Right lobe of liver (tissue), 6 donors: ENCODE data around the gene BCOR. TPM values are rescaled to one million over a fixed set of nuclear protein-coding genes. Genes with fewer than 3 reads are reported as not detected.

Source experiments
- ATAC-seq, 4 donors: fragments of 200-7000 bp; cut with Tn5 transposase; one replicate each; pipeline ENCODE4 v1.9.1; 2020; ENCODE audit warnings: mild to moderate bottlenecking in 4 of 4, moderate library complexity in 4 of 4
- DNase-seq, 3 donors: peaks; one replicate each; pipeline ENCODE4 v3.0.0-alpha.2; 2020
- H3K27ac ChIP-seq, 3 donors: fragments of 200-600 bp; one replicate each; pipeline ENCODE4 v1.8.0; 2022
- H3K27me3 ChIP-seq, 2 donors: fragments of 200-600 bp; one replicate each; pipeline ENCODE4 v1.8.0; 2022
- H3K36me3 ChIP-seq, 4 donors: fragments of 200-600 bp; sonication (generic) in 1 of 4; one replicate each; pipeline versions ENCODE4 v1.5.1 to v1.8.0; 2017 to 2022; ENCODE audit warnings: control low read depth in 1 of 4
- H3K4me1 ChIP-seq, 4 donors: fragments of 200-600 bp; sonication (generic) in 1 of 4; one replicate each; pipeline versions ENCODE4 v1.5.1 to v1.8.0; 2017 to 2022; ENCODE audit warnings: control low read depth in 1 of 4
- H3K4me3 ChIP-seq, 3 donors: fragments of 200-600 bp; one replicate each; pipeline ENCODE4 v1.8.0; 2022
- H3K9me3 ChIP-seq, 4 donors: fragments of 200-600 bp; sonication (generic) in 1 of 4; one replicate each; pipeline versions ENCODE4 v1.5.1 to v1.8.0; 2017 to 2022; ENCODE audit warnings: control low read depth in 1 of 4
- POLR2A ChIP-seq: fragments of 450-650 bp; IDR thresholded peaks from one replicate; pipeline ENCODE4 v1.6.1; 2017; ENCODE audit warnings: antibody characterized with exemption, mild to moderate bottlenecking
- WGBS: methylation state at CpG from one replicate; pipeline ENCODE4 v1.1.6; 2018; ENCODE audit warnings: low coverage, low lambda C conversion rate; ENCODE audit not compliant: insufficient coverage; ENCODE audit errors: missing lambda C conversion rate; 5-methylcytosine and 5-hydroxymethylcytosine counted together
- intact Hi-C, 2 donors: fragments of 100-400 bp; cut with DNase I; formaldehyde crosslinking; loops; one replicate each; pipeline versions ENCODE4 v1.11.2 to v1.14.1; 2022
- total RNA-seq, 6 experiments: library from RNA; depleted of rRNA in 2 of 6; stranded (reverse); fragments of >200 nt in 2 of 6; fragmentation: NEBNext Ultra II Directional in 3 of 6; extraction: Animal tissue kit (Norgen Biotek cat#: 25700) in 3 of 6; gene quantifications; one replicate each; pipeline versions ENCODE4 v1.1.0 to v1.2.4, GENCODE V29; 2016 to 2023
- TF ChIP-seq, protein P1 (sequence below), 4 donors: fragments of 200-600 bp in 3 of 4; fragments of 450-650 bp in 1 of 4; IDR thresholded peaks; one replicate each; pipeline versions ENCODE4 v1.5.1 to v1.8.0; 2016 to 2022; ENCODE audit warnings: antibody characterized with exemption in 4 of 4, mild to moderate bottlenecking in 2 of 4
- donor health status: DM: no; HTN: yes; CAD: no.
- donor health status: DM: no; HTN: no; CAD: no.
- donor health status: DM: no; HTN: no; CAD: no.
- donor health status: DM: no; HTN: yes; CAD: no.
- donor health status: DM: no; HTN: yes; CAD: no.

Gene BCOR
- total RNA-seq, 6 experiments from 2014 or later, result 9.4 to 16.6 (median 12.0) TPM

DNA sequence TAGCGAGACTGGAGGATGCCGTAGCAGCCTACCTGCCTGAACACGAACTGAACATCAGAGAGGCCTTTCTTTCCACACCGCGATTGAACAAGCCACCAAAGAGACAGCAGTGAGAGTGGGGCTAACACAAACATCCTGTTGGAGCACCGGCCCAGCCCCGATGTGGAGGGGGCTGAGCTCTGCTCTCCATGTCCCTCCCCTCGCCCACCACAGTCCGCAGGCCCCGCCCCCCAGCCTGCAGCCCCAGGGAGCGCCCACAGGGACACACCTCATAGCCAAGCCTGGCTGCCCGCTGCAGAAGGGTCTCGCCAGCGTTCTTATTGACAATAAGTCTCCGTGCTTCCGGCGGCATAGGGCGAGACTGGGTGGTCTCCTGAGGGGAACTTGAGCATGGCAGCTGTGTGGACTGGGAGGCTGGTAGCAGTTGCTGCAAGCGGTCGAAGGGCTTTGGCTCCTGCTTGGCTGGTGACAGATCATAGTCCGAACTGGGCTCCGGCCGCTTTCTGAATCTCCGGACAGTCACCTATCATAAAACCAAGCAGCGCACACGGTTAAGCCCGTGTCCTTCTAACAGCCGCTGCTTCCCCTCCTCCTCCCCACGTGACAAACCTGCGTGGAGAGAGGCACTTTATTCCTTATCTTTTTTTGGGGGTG is 35.8 kb downstream of the BCOR start:
- peaks cover 0 to 27% (median 2%) of the 10 kb centered on the region in 4 donors for H3K36me3 ChIP-seq
- 72% methylated on average over 14 of the region's 30 CpGs for WGBS
- DNase-seq, result no peak
- no peaks in the 10 kb centered on the region for H3K9me3 ChIP-seq
- TF ChIP-seq POLR2A, result no peak
- TF ChIP-seq, protein P1, sequence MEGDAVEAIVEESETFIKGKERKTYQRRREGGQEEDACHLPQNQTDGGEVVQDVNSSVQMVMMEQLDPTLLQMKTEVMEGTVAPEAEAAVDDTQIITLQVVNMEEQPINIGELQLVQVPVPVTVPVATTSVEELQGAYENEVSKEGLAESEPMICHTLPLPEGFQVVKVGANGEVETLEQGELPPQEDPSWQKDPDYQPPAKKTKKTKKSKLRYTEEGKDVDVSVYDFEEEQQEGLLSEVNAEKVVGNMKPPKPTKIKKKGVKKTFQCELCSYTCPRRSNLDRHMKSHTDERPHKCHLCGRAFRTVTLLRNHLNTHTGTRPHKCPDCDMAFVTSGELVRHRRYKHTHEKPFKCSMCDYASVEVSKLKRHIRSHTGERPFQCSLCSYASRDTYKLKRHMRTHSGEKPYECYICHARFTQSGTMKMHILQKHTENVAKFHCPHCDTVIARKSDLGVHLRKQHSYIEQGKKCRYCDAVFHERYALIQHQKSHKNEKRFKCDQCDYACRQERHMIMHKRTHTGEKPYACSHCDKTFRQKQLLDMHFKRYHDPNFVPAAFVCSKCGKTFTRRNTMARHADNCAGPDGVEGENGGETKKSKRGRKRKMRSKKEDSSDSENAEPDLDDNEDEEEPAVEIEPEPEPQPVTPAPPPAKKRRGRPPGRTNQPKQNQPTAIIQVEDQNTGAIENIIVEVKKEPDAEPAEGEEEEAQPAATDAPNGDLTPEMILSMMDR (IDR thresholded peaks at IDR 0.05), result no peak
- intact Hi-C loops, result no loop called here
- H3K4me1 ChIP-seq, result no peaks in the 10 kb centered on the region
- ATAC-seq, result peak in 1 of 4 donors; percentile 51
- no peak overlapping the region for H3K27ac ChIP-seq
- no peak overlapping the region for H3K4me3 ChIP-seq
- no peaks in the 10 kb centered on the region for H3K27me3 ChIP-seq

DNA sequence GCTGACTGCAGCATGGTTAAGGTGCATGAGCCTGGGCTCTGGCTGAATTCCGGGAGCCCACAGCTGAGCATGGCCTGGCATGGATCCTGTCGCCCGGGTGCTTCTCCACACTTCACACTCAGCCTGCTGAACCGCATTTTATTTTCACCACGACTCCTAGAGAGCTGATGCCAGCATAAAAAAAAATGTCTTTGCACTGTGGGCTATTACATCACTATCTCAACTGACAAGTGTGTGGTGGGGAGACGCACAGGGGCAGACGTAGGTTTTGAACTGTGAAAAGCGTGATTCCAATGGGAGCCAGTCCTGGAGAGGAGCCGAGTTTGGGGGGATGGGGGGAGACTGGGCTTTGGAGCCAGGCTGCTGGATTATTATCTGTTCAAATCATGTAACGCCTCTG is 36.8 kb downstream of the BCOR start:
- peaks cover 0 to 34% (median 2%) of the 10 kb centered on the region in 4 donors for H3K36me3 ChIP-seq
- intact Hi-C loops, result no loop called here

DNA sequence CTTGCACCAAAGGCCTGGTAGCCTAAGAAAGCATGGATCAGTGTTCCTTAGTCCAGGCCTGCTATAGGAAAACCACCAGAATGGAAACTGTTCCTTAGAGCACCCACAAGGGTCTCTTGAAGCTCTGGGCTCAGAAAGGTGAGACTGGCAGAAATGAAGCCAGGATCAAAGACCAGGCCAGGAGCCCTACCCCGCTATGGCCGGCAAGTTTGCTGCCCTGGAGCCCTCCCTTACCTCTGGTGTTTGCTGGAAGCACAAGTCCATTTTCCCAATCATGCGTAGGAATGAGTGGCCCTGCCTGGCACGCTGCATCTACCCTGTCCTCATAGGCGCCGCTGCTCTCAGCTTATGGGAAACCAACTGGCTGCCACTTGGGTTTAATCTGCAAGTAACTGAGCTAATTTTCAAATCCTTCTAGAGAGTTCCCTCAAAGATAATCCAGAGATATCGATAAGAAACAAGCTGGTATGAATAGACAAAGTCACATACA is 37.4 kb downstream of the BCOR start:
- Histone ChIP-seq H3K4me3 (no peak overlapping the region), H3K36me3 (peaks cover 0 to 34% (median 2%) of the 10 kb centered on the region in 4 donors), H3K9me3 (no peaks in the 10 kb centered on the region), H3K4me1 (no peaks in the 10 kb centered on the region), H3K27ac (no peak overlapping the region), H3K27me3 (no peaks in the 10 kb centered on the region)
- WGBS, result 70% methylated on average over 6 of the region's 7 CpGs
- DNase-seq, result no peak
- no peak for ATAC-seq
- intact Hi-C loops, result no loop called here
- no peak for TF ChIP-seq POLR2A
- TF ChIP-seq, protein P1 (IDR thresholded peaks at IDR 0.05), result no peak

More for the DNA sequence above, 36.8 kb downstream of the BCOR start:
- TF ChIP-seq, protein P1 (IDR thresholded peaks at IDR 0.05), result no peak
- TF ChIP-seq POLR2A, result no peak
- DNase-seq (no peak), ATAC-seq (no peak)
- H3K9me3 ChIP-seq, result no peaks in the 10 kb centered on the region
- H3K4me3 ChIP-seq, result no peak overlapping the region
- H3K4me1 ChIP-seq, result no peaks in the 10 kb centered on the region
- H3K27ac ChIP-seq, result no peak overlapping the region
- 65% methylated on average over 8 of the region's 10 CpGs for whole genome bisulfite sequencing
- no peaks in the 10 kb centered on the region for H3K27me3 ChIP-seq

DNA sequence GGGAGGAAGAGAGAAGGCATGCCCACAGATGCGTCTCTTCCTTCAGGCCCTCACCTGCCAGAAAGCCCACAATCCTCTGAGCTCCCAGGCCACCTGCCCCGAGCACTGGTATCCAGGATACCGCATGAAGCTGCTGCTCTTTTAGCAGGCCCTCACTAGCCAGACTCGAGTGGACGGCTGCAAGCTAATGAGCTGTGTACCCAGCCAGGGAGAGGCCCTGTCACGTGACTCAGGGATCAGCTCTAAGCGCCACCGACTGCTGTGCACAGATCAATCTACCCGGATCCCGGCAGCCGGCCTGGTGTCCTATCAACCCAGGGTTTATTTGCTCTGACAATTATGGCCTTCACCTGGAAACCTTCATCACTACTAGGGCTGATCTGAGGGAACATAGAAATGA is 39.0 kb downstream of the BCOR start:
- no peak overlapping the region for H3K27ac ChIP-seq
- H3K9me3 ChIP-seq, result no peaks in the 10 kb centered on the region
- WGBS, result 60% methylated on average over 2 of the region's 11 CpGs
- peak; percentile 65 to 90 (median 78) for ATAC-seq
- peak; percentile 64 to 75 (median 70) for DNase-seq
- intact Hi-C loops, result no loop called here
- H3K4me3 ChIP-seq, result no peak overlapping the region
- no peaks in the 10 kb centered on the region for H3K27me3 ChIP-seq
- TF ChIP-seq, protein P1 (IDR thresholded peaks at IDR 0.05), result no peak
- no peak for TF ChIP-seq POLR2A
- H3K36me3 ChIP-seq, result peaks cover 0 to 45% (median 7%) of the 10 kb centered on the region in 4 donors
- H3K4me1 ChIP-seq, result no peaks in the 10 kb centered on the region
